Stimulated activated CD8-positive, alpha-beta memory T cell treated with anti-CD3 and anti-CD28 coated beads, Interleukin-15, amount 100 ng/mL, for 48 hours (primary cell): ENCODE measurements around the gene MTF1.
"Not testable (repeated sequence)": the region's sequence is repeated elsewhere in the genome, so short reads cannot be mapped to it uniquely, and the experiment has no call there.

Source experiments
- DNase-seq, 2 donors: peaks; one replicate each; pipeline ENCODE4 v3.0.0-alpha.2; 2020; ENCODE audit warnings: low read depth in 2 of 2

MTF1 gene

GRCh38 chr1:37859507-37860345 is at the start of gene MTF1:
Gene MTF1, minus strand, starts transcription at chr1:37859592. Its CDS starts 1,934 bp downstream, at chr1:37857658.
- DNase-seq: peak; percentile 93 to 94

GRCh38 chr1:37908531-37908930 is 49.1 kb upstream of the MTF1 start:
- DNase-seq: not testable (repeated sequence)

- not testable (repeated sequence) for DNase-seq
Observed at GRCh38 chr1:37907416-37908125, 48.2 kb upstream of the MTF1 start.

- not testable (repeated sequence) for DNase-seq
Observed at GRCh38 chr1:37906591-37906990, 47.2 kb upstream of the MTF1 start.

GRCh38 chr1:37905727-37906126 is 46.3 kb upstream of the MTF1 start:
- DNase-seq: no peak

GRCh38 chr1:37903921-37904320 is 44.5 kb upstream of the MTF1 start:
- not testable (repeated sequence) for DNase-seq

GRCh38 chr1:37902983-37903382 is 43.6 kb upstream of the MTF1 start:
- no peak for DNase-seq

- no peak for DNase-seq
Observed at GRCh38 chr1:37901893-37902225, 42.5 kb upstream of the MTF1 start.

- peak in 1 of 2 donors; percentile 34 for DNase-seq
Observed at GRCh38 chr1:37901191-37901892, 42.0 kb upstream of the MTF1 start.

GRCh38 chr1:37897563-37897962 is 38.2 kb upstream of the MTF1 start:
- DNase-seq: not testable (repeated sequence)

GRCh38 chr1:37893673-37894072 is 34.3 kb upstream of the MTF1 start:
- no peak for DNase-seq

- no peak for DNase-seq
Observed at GRCh38 chr1:37892151-37893047, 33.0 kb upstream of the MTF1 start.

GRCh38 chr1:37890378-37891014 is 31.1 kb upstream of the MTF1 start:
- no peak for DNase-seq

- DNase-seq: no peak
Observed at GRCh38 chr1:37888022-37888700, 28.8 kb upstream of the MTF1 start.

GRCh38 chr1:37884145-37884544 is 24.8 kb upstream of the MTF1 start:
- DNase-seq: no peak

- no peak for DNase-seq
Observed at GRCh38 chr1:37883671-37884070, 24.3 kb upstream of the MTF1 start.

GRCh38 chr1:37879865-37880264 is 20.5 kb upstream of the MTF1 start:
- DNase-seq: no peak

- no peak for DNase-seq
Observed at GRCh38 chr1:37878071-37878470, 18.7 kb upstream of the MTF1 start.

- DNase-seq: no peak
Observed at GRCh38 chr1:37875833-37876232, 16.4 kb upstream of the MTF1 start.

- DNase-seq: no peak
Observed at GRCh38 chr1:37872692-37873091, 13.3 kb upstream of the MTF1 start.
